BE2C (cell line): ENCODE results near the gene IPO13.

Source experiments
- DNase-seq: peaks from one replicate; pipeline ENCODE4 v3.0.0-alpha.2; 2020
- H3K27me3 ChIP-seq: fragments of 250-450 bp; sonication (Bioruptor Pico); 2 replicates; pipeline ENCODE4 v1.5.1; 2020; ENCODE audit warnings: mild to moderate bottlenecking
- H3K36me3 ChIP-seq: fragments of 250-450 bp; sonication (Bioruptor Pico); 2 replicates; pipeline ENCODE4 v1.5.1; 2020; ENCODE audit warnings: mild to moderate bottlenecking
- H3K4me1 ChIP-seq: fragments of 250-450 bp; sonication (Bioruptor Pico); 2 replicates; pipeline ENCODE4 v1.5.1; 2020
- H3K4me3 ChIP-seq: 2 replicates; pipeline ENCODE4 v1.5.1; 2011; ENCODE audit warnings: low read depth, low read length
- H3K9me3 ChIP-seq: fragments of 250-450 bp; sonication (Bioruptor Pico); 2 replicates; pipeline ENCODE4 v1.5.1; 2020
- CTCF ChIP-seq: IDR thresholded peaks from 2 replicates; pipeline ENCODE4 v1.5.1; 2012; ENCODE audit warnings: mild to moderate bottlenecking, low read depth, low read length

IPO13 gene

GRCh38 chr1:43985984-43986595 is 39.3 kb downstream of the IPO13 start:
- no peaks in the 10 kb centered on the region for H3K4me1 ChIP-seq
- H3K27me3 ChIP-seq: no peaks in the 10 kb centered on the region
- no peak overlapping the region for H3K4me3 ChIP-seq
- no peaks in the 10 kb centered on the region for H3K9me3 ChIP-seq
- no peak for TF ChIP-seq CTCF
- no peak for DNase-seq
- H3K36me3 ChIP-seq: no peaks in the 10 kb centered on the region

GRCh38 chr1:43986712-43987111 is 40.0 kb downstream of the IPO13 start:
- no peaks in the 10 kb centered on the region for H3K36me3 ChIP-seq
- H3K9me3 ChIP-seq: no peaks in the 10 kb centered on the region
- H3K4me1 ChIP-seq: no peaks in the 10 kb centered on the region
- H3K4me3 ChIP-seq: no peak overlapping the region
- H3K27me3 ChIP-seq: no peaks in the 10 kb centered on the region
- no peak for DNase-seq
- TF ChIP-seq CTCF: peak; percentile 29; the same call in 1 of the 2 replicates

- DNase-seq: no peak
- no peak for TF ChIP-seq CTCF
- Histone ChIP-seq H3K9me3 (no peaks in the 10 kb centered on the region), H3K4me3 (no peak overlapping the region), H3K4me1 (no peaks in the 10 kb centered on the region), H3K27me3 (no peaks in the 10 kb centered on the region), H3K36me3 (no peaks in the 10 kb centered on the region)
Observed at GRCh38 chr1:43987159-43987902, 40.6 kb downstream of the IPO13 start.

GRCh38 chr1:43990271-43991199 is 43.8 kb downstream of the IPO13 start:
- TF ChIP-seq CTCF: no peak

GRCh38 chr1:43991200-43991475 is 44.4 kb downstream of the IPO13 start:
- Histone ChIP-seq H3K27me3 (no peaks in the 10 kb centered on the region), H3K4me1 (peaks cover 11% of the 10 kb centered on the region; the same call in 1 of the 2 replicates), H3K36me3 (no peaks in the 10 kb centered on the region), H3K4me3 (peak overlapping the region; percentile 57), H3K9me3 (no peaks in the 10 kb centered on the region)
- no peak for DNase-seq
- TF ChIP-seq CTCF: no peak

More at GRCh38 chr1:43990271-43991199, 43.8 kb downstream of the IPO13 start:
- peak overlapping the region; percentile 57 for H3K4me3 ChIP-seq
- H3K27me3 ChIP-seq: no peaks in the 10 kb centered on the region
- no peaks in the 10 kb centered on the region for H3K36me3 ChIP-seq
- no peaks in the 10 kb centered on the region for H3K9me3 ChIP-seq
- H3K4me1 ChIP-seq: peaks cover 6% of the 10 kb centered on the region; the same call in 1 of the 2 replicates
- no peak for DNase-seq
